Measurements from ENCODE around the gene PAX2.

PAX2 gene

DNA sequence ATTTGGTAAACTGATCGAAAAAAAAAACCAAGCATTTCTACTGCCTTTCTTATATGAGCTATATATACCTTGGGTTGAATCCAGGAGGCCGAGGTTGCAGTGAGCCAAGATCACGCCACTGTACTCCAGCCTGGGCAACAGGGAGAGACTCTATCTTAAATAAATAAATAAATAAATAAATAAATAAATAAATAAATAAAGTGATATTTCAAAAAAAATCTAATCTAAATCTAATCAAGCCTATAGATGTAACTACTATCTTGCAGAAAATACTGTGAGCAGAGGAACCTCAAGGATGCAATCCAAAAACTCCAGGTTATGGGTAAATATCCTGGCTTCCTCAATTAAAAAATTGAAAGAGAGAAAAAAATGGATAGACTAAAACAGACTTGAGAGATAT lies 96.1 kb downstream of the PAX2 start:
- no peak for DNase-seq (ENCODE audit: low read depth, low spot score)

DNA sequence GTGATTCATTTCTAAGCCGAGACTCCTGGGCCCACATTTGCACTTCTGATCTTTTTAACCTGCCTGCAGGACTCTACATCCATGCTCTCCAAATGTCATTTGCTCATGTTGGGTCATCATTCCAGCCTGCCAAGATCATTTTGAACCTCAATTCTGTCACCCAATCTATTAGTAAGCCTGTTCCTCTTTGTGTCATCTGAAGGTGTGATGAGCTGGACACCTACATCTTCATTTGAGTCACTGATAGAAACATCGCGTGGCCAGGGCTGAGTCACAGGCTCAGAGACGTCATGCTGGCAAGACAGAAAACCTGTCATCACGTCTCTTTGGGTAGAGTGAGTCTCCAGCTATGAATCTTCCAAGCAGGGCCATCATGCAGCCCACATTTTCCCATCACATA lies 102.1 kb downstream of the PAX2 start:
- no peak for DNase-seq (ENCODE audit: low read depth, low spot score)

DNA sequence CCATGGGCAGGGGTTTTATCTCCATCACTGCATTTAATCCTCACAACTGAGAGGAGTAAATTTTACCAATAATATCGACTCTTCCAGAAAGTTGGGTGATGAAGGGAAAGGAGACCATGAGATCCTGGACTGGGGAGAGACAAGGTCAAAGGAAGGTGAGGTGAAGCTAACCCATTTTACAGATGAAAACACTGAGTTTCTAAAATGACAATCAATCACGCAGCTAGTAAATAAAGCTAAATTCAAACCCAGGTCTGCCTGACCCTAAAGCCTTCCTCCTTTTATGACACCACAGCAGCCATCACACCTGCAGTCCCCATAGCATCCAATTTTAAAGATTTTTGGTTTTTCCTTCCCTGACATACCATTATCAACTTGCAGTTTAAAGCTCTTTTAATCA lies 103.4 kb downstream of the PAX2 start:
- no peak for DNase-seq (ENCODE audit: low read depth, low spot score)

DNA sequence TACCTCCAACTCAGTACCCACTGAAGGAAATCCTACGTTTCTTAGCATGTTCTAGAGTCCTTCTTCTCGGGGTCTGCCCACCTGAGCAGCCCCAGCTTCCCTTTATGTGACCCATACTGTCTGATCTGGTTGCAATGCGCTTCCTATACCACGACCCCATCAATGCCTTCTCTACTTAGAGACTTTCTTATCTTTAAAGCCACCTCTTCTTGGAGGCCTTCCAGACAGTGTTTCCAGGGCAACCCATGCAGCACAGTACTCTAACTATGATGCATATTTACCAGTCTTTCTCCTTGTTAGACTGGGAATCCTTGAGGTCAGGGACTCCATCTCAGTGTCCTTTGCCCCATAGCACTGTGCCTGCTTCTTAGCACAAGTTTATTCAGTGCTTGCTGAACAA lies 112.9 kb downstream of the PAX2 start:
- no peak for DNase-seq (ENCODE audit: low read depth, low spot score)

DNA sequence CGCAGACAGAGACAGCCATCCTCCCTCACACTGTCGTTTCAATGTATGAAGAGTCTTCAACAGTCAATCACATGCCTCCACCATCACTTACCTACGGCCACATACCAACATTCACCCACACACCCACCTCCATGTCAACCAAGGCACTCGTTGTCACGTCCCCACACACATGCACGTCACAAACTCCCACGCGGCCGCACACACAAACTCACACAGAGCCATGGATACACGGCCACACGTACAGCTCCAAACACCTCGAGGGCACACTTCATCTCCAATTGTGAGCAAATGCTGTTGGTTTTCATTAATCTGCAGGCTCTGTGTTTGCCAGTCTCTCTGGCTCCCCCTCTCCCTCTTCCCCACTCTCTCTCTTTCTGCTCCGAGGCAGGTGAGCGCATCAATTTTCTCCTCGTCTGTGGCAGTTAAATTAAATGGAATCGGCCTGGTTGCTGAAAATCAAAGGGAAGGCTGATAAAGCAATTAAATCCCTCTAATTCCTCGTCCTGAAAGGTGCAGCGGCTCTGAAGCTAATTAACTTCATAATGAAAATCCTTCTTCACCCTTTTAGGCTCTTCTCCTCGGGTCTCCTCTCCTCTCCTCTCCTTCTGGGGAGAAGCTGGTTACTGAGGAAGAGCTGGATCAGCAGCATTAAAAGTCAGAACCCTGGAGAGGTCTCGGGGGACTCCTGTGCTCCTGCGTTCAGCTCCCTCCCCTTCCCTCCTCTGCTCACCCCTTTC lies 113.5 kb downstream of the PAX2 start:
- no peak for DNase-seq (ENCODE audit: low read depth, low spot score)

DNA sequence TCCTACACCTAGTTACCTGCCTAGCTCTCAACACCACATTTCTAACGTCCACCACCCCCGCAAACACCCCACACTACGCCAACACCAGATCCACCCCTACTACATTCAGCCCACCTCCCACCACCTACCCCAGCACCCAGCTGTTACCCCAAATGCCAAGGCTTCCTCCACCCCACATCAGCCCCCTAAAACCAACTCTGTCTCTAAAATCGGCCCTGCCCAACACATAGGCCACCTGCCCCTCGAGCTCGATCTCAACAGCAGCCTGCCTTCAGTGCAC lies 114.0 kb downstream of the PAX2 start:
- DNase-seq (ENCODE audit: low read depth, low spot score) = no peak

DNA sequence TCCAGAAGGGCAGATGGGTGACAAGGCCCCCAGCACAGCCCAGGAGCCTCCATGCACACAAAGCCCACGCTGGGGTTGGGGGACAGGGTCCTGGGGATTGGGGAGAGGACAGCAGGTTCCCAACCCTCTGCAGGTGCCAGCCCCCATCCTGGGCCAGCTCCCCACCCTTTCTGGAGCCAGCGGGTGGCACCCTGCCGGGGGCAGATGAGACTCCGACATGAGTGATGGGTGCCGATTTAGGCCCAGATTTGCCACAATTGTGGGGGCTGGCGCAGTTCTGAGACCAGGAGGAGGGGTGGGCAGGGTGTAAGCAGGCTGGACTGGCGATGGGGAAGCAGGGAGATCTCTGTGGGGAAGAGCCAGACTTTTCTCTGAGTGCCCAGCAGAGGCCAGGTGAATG lies 118.1 kb downstream of the PAX2 start:
- no peak for DNase-seq (ENCODE audit: low read depth, low spot score)

DNA sequence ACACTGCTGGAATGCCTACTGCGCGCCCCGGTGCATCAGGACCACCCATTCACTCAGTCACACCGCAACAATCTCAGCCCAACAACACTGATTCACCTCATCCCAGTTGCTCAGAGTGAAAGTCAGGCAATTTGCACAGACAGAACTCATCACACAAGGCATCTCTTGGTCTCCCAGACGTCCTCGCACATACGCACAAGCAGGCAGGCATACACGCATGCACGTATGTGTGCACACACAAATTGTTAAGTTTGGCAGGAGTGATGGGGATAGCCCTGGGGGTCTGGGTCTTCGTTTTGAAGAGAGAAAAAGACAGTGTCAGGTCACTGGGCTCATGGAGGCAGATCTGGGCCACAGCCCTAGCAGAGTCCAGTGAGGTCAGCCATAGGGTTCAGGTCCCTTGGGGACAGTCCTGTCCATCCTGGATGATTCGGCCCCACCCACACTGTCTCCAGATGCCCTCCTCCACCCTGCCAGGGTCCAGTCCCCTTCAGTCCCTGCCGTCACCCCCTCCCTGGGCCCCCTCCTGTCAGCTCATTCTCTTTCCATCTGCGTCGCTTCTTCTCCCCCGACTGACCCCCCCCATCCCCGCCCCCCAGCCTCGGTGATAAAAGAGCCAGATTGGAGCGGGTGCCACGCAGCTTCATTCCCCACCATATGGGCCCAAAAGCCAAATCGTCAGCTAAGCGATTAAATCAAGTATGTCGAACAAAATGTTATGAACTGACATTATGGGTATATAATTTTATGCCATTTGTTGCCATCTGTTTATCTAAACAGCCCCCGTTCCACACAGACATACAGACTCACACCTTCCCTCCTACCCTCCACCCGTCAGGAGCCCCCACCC lies 118.9 kb downstream of the PAX2 start:
- no peak for DNase-seq (ENCODE audit: low read depth, low spot score)

DNA sequence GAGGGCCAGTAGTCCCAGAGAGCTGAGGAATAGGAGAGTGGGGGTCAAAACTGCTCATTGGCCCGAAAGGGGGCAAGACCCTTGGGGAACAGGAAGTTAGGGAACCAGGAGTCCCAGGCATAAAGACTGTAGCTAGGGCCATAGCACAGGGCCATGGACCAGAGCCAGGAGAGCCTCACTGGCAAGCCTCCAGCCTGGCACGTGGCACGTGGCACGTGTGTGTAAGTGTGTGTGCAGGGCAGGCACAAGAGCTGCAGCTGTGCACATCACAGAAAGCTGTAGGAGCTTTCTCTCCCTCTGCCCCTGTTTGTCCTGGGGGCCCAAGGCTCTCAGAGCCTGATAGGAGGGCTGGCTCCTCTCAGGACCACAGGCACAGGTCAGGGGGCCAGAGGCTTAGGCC lies 119.6 kb downstream of the PAX2 start:
- DNase-seq (ENCODE audit: low read depth, low spot score) = no peak

DNA sequence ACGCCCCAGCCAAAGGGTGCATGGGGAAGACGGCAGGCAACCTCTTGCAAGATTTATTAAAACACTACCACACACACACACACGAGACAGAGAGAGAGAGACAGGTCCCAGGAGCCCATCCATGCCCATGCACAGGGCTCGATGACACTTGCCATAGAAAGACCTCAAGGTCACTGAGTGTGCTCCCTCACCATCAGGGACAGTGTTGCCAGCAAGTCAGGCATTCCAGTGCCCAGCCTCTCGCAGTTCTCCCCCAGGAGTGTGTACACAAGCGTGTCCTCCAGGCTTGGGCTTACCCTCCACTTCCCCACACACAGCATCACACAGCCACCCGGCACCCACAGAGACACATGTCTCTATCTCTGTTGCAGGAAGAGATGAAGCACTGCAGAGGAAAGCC lies 120.6 kb downstream of the PAX2 start:
- no peak for DNase-seq (ENCODE audit: low read depth, low spot score)

DNA sequence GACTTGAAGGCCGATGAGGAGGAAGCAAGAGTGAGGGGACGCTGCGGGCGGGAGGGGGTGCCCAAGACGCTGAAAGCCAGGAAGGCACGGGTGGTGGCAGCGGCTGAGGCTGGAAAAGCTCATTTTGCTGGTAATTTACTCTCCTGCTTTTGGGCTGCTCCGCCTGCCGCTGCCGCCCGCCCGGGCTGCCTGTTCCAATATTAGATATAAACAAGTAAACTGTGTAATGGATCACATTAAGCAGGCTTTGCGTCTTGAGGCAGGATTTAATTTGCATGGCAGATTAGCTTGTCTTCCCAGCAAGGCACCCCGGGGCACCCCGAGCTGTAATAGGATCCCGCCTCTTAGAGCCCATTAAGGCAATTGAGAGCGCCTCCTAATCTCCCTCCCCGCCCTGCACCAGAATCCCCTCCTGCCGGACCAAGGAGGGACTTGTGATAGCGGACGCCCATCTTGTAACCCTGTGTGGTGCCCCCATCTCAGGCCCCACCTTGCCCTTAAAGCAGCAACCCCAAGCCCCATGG lies 121.3 kb downstream of the PAX2 start:
- DNase-seq (ENCODE audit: low read depth, low spot score) = peak; percentile 18

DNA sequence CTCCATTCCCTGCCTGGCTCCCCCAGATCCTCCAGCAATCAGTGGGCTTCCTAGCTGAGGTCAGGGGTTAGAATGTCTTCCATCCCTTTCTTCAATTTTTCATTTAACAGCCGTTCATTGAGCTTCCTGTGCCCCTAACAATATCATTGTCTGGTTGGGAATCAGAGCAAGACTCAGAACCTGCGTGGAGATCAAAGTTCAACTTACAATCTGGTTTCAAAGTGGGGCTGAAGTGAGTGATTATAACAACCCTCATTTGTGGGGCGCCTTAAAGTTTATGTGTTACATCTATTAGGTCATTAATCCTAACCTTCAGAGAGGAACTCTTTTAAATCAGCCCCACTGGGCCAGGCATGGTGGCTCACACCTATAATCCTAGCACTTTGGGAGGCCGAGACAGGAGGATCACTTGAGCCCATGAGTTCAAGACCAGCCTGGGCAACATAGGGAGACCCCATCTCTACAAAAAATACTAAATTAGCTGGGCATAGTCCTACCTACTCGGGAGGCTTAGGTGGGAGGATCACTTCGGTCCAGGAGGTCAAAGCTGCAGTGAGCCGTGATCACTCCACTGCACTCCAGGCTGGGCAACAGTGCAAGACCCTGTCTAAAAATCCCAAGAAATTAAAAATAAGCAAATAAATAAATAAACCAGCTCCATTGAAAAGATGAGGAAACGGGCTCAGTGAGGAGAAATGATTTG lies 122.0 kb downstream of the PAX2 start:
- DNase-seq (ENCODE audit: low read depth, low spot score) = no peak

DNA sequence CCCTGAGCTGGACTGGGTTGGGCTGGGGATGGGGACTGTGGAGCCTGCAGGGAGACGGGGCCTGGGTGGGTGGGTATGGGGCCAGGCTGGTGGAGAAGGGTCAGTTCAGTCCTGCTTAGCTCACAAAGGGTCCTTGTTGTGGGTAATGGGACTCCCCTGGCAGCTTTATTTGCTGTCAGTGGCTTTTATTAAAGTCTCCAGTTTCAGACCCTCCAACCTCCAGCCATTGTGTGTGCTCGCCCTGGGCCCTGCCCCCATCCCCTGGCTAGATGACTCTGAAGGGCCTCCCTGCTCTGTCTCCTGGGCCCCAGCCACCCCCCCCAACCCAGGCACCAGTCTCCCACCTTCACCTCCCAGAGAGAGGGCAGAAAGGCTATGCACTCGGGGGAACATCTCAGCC lies 123.0 kb downstream of the PAX2 start:
- no peak for DNase-seq (ENCODE audit: low read depth, low spot score)

DNA sequence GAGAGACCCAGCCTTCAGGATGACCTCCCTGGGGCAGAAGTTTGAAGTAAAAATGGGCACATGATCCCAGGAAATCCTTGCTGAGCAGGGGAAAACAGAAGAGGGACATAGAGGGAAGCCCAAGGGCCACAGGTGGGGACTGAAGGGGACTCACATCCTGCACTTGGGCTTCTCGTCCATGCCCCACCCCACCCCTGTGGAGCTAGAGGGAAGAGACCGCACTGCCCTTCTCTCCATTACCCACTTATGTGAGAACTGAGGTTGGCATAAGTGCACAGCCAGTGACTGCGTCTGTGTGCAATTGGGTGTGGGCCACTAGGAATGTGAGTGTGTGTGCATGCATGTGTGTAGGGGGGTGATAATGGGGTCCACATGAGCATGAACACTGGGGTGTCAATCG lies 124.0 kb downstream of the PAX2 start:
- no peak for DNase-seq (ENCODE audit: low read depth, low spot score)

DNA sequence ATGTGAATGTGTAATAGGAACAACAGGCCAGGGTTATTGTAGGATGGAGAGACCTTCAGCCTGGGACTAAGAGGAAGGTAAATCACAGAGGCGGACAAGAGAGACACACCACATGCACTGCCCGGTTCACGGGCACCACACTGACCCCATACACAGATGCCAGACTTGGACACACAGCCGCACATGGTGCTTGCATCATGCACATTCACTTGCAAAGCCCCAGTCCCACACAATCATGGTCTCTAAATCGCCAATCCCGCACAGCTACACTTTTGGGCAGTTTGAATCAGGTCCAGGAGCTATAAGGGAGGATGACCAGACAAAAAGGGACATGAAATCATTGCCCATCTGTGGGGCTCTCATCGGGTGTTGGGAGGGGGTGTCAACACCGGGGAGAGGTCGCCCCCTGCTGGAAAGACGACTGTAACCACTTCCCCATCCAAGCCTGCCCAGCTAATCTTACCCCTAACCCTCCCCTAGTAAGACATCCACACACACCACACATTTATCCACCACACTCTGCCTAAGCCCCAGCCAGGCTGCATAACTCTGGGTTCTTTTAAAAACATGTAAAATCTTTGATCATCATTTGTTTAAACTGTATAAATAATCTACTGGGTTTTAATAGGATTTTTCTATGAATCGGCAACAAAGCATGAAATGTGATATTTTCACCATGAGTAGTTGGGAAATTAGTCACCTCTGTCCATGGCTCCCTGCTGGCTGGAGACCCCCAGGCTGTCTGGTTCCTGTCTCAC lies 126.8 kb downstream of the PAX2 start:
- DNase-seq (ENCODE audit: low read depth, low spot score) = peak; percentile 87

DNA sequence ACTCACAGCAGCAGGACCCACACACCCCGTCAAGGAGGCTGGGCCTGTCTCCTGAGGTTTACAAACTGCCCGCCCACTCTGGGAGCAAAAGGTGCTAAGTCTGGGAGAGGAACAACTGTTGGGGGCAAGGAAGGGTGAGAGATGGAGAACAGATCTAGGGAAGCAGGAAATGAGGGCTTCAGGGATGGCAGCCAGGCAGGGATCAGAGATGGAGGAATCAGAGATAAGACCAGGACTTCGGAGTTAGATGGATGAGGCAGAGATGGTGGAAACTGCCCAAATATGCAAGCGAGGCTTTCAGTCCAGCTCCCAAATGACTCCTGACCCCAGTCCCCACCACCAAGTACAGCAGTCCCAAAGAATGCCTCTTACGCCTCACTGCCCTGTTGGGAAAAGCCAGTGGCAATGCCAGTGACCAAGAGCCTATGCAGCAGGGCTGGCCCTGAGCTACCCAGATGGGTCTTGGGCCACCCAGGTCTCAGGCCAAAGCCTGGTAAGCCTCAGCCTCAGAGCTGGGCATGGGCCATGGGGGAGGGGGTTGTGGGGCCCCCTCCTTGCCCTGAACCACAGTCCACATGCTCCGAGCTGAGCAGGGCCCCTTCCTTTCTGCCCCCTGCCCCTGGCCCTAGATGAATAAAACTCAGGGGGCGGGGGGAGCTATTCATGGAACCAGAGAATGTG lies 127.9 kb downstream of the PAX2 start:
- DNase-seq (ENCODE audit: low read depth, low spot score) = no peak

DNA sequence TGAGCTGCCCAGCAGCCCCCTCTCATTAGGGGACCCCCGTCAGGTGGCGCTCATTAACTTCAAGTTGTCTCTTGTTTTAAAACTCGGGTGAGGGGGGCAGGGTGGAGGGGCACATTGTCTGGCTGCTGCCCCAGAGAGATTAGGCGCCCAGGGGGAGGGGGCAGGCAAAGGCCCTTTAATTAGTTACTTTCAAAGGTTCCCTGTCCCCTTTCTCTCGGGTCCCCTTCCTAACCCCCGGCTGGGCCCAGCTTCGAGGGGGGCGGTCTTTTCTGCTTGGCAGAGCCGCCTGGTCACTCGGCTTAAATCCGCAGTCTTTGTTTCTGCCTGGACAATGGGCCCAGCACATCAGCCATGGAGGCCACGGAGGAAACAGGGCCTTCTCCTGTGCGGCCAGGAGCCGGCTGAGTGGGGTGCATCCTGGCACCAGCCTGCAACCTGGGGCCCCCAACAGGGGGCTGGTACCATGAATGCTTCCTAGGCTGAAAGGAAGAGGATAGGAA lies 128.5 kb downstream of the PAX2 start:
- DNase-seq (ENCODE audit: low read depth, low spot score) = no peak

DNA sequence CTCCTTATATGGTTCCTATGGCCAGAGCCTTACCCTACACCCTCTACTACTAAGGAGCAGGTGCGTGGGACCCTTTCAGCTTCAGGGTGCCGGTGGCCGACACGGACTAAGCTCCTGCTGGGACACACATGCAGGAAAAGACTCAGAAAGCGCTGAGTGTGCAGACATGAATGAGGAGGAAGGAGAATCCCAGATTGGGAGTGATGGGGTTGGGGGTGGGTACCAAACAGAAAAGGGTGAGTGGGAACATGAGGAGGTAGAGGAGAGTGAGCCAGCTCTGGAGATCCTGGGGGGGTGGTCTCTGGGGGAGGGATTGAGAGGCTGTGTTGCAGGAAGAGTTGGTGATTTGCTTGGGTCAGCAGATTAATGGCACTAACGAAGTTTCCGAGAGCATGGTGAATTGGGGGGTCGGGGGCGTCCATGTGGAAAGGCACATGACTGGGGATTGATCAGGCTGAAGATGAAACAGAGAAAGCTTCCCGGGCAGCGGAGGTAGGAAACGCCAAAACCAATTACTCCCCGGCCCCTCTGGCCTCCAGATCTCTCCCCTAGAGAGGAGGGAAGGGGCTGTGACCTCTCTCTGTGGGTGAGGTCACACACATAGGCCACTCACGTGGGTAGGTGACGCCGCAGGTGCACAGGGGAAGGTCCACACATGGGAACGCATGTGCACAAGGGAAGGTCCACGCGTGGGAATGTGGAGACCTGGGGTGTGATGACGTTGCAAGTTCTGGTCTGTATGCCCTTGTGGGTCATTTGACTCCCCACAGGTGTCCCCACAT lies 129.5 kb downstream of the PAX2 start:
- DNase-seq (ENCODE audit: low read depth, low spot score) = no peak

DNA sequence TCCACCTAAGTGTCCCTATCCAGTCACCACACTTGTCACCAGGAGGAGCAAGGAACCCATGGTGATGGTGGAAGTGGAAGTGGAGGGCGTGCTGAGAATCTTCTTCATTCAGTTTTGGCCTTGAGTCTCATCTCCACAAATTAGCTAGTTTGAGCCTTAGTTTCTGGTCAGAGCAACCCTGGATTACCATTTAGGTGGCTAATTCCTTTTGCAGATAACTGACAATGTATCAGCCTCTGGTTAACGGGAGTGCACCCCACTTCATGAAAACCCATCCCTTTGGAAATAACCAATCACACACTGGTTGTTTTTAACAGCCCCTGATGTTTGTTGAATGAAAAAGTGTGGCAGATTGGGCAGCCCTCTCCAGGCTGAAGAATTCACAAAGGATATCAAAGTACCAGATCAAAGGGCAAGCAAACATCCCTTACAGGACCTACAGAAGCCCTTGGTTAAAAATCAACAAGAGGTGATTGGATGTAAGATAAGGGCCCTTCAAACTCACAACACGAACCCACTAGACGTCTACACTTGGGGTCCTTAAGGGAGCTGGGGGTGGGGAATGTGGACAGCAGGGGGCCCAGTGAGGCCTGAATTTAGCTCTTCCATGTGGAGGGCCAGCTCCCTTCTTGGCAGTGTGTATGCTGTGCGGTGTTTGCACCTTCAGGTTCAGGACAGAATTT lies 130.2 kb downstream of the PAX2 start:
- DNase-seq (ENCODE audit: low read depth, low spot score) = no peak

Data from ELF-1 (cell line).